ENCODE data around the gene RGS14.

The RGS14 gene

DNA sequence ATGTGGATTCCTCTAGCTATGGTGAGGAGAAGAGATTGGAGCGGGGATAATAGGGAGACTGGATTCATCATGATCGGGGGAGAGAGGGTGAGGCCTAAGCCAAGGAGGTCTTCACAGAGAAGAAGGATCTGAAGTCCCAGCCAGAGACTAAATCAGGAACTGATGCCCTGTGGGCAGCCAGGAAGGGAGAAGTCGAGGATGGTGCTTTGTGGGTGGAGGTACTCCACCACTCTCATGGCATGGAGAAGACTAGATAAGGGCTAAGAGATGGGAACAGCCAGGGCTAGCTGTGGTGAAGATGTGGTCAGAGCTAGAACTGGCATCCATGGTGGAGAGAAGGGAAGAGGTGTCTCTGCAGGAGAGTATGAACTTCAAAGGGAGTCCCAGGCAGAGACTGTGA is 3.0 kb upstream of the RGS14 start:
- no peak for ATAC-seq
- TF ChIP-seq ZFP30 (CRISPR knock-in tag; IDR thresholded peaks at IDR 0.05) (no peak), ARNTL (CRISPR knock-in tag; IDR thresholded peaks at IDR 0.05; ENCODE audit: borderline replicate concordance, low read depth) (no peak), ZC3H10 (CRISPR knock-in tag; IDR thresholded peaks at IDR 0.05) (no peak), CSDC2 (CRISPR knock-in tag; IDR thresholded peaks at IDR 0.05) (no peak), POU6F1 (CRISPR knock-in tag; IDR thresholded peaks at IDR 0.05; ENCODE audit: borderline replicate concordance, low read depth) (no peak), BACH2 (CRISPR knock-in tag; IDR thresholded peaks at IDR 0.05; ENCODE audit: borderline replicate concordance) (no peak), ZNF565 (CRISPR knock-in tag; conservative IDR thresholded peaks at IDR 0.05; ENCODE audit: low read depth) (no peak), GLIS3 (CRISPR knock-in tag; IDR thresholded peaks at IDR 0.05) (no peak), ZFP3 (CRISPR knock-in tag; IDR thresholded peaks at IDR 0.05) (no peak), SNAI2 (CRISPR knock-in tag; IDR thresholded peaks at IDR 0.05) (no peak), ISL1 (CRISPR knock-in tag; IDR thresholded peaks at IDR 0.05) (no peak), ZNF8 (CRISPR knock-in tag; IDR thresholded peaks at IDR 0.05) (no peak), PPARA (CRISPR knock-in tag; IDR thresholded peaks at IDR 0.05; ENCODE audit: borderline replicate concordance) (no peak), RARB (CRISPR knock-in tag; IDR thresholded peaks at IDR 0.05) (no peak)
- TF ChIP-seq, protein P1, sequence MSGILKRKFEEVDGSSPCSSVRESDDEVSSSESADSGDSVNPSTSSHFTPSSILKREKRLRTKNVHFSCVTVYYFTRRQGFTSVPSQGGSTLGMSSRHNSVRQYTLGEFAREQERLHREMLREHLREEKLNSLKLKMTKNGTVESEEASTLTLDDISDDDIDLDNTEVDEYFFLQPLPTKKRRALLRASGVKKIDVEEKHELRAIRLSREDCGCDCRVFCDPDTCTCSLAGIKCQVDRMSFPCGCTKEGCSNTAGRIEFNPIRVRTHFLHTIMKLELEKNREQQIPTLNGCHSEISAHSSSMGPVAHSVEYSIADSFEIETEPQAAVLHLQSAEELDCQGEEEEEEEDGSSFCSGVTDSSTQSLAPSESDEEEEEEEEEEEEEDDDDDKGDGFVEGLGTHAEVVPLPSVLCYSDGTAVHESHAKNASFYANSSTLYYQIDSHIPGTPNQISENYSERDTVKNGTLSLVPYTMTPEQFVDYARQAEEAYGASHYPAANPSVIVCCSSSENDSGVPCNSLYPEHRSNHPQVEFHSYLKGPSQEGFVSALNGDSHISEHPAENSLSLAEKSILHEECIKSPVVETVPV (CRISPR knock-in tag; IDR thresholded peaks at IDR 0.05) = no peak
- TF ChIP-seq, protein P2, sequence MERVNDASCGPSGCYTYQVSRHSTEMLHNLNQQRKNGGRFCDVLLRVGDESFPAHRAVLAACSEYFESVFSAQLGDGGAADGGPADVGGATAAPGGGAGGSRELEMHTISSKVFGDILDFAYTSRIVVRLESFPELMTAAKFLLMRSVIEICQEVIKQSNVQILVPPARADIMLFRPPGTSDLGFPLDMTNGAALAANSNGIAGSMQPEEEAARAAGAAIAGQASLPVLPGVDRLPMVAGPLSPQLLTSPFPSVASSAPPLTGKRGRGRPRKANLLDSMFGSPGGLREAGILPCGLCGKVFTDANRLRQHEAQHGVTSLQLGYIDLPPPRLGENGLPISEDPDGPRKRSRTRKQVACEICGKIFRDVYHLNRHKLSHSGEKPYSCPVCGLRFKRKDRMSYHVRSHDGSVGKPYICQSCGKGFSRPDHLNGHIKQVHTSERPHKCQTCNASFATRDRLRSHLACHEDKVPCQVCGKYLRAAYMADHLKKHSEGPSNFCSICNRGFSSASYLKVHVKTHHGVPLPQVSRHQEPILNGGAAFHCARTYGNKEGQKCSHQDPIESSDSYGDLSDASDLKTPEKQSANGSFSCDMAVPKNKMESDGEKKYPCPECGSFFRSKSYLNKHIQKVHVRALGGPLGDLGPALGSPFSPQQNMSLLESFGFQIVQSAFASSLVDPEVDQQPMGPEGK (CRISPR knock-in tag; IDR thresholded peaks at IDR 0.05; ENCODE audit: borderline replicate concordance) = no peak
- TF ChIP-seq, protein P3, sequence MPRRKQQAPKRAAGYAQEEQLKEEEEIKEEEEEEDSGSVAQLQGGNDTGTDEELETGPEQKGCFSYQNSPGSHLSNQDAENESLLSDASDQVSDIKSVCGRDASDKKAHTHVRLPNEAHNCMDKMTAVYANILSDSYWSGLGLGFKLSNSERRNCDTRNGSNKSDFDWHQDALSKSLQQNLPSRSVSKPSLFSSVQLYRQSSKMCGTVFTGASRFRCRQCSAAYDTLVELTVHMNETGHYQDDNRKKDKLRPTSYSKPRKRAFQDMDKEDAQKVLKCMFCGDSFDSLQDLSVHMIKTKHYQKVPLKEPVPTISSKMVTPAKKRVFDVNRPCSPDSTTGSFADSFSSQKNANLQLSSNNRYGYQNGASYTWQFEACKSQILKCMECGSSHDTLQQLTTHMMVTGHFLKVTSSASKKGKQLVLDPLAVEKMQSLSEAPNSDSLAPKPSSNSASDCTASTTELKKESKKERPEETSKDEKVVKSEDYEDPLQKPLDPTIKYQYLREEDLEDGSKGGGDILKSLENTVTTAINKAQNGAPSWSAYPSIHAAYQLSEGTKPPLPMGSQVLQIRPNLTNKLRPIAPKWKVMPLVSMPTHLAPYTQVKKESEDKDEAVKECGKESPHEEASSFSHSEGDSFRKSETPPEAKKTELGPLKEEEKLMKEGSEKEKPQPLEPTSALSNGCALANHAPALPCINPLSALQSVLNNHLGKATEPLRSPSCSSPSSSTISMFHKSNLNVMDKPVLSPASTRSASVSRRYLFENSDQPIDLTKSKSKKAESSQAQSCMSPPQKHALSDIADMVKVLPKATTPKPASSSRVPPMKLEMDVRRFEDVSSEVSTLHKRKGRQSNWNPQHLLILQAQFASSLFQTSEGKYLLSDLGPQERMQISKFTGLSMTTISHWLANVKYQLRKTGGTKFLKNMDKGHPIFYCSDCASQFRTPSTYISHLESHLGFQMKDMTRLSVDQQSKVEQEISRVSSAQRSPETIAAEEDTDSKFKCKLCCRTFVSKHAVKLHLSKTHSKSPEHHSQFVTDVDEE (CRISPR knock-in tag; IDR thresholded peaks at IDR 0.05) = no peak

- no peak for ATAC-seq
- TF ChIP-seq ESRRG (CRISPR knock-in tag; IDR thresholded peaks at IDR 0.05) = no peak
- TF ChIP-seq ZFP30 (CRISPR knock-in tag; IDR thresholded peaks at IDR 0.05) = no peak
- TF ChIP-seq POU6F1 (CRISPR knock-in tag; IDR thresholded peaks at IDR 0.05; ENCODE audit: borderline replicate concordance, low read depth) = no peak
- TF ChIP-seq BACH2 (CRISPR knock-in tag; IDR thresholded peaks at IDR 0.05; ENCODE audit: borderline replicate concordance) = no peak
- no peak for TF ChIP-seq RARB (CRISPR knock-in tag; IDR thresholded peaks at IDR 0.05)
- TF ChIP-seq ZNF70 (CRISPR knock-in tag; IDR thresholded peaks at IDR 0.05) = no peak
- TF ChIP-seq ZFP3 (CRISPR knock-in tag; IDR thresholded peaks at IDR 0.05) = no peak
- TF ChIP-seq, protein P2 (CRISPR knock-in tag; IDR thresholded peaks at IDR 0.05; ENCODE audit: borderline replicate concordance) = no peak
- TF ChIP-seq, protein P1 (CRISPR knock-in tag; IDR thresholded peaks at IDR 0.05) = no peak
Measured at GRCh38 chr5:177355162-177355867, 2.4 kb upstream of the RGS14 start.
